ENCODE measurements around the gene CKAP2L. TPM values are rescaled to one million over a fixed set of nuclear protein-coding genes. Genes with fewer than 3 reads are reported as not detected.
A peak's percentile ranks its signal among the peaks of the same experiment; 100 is the strongest.

Gene CKAP2L
- total and polyA plus RNA-seq, 9 of the 15 experiments (the other 6 are each of a cell fraction or from before 2014, with no cell fraction given), result 10.4 to 21.9 (median 14.2) TPM

DNA sequence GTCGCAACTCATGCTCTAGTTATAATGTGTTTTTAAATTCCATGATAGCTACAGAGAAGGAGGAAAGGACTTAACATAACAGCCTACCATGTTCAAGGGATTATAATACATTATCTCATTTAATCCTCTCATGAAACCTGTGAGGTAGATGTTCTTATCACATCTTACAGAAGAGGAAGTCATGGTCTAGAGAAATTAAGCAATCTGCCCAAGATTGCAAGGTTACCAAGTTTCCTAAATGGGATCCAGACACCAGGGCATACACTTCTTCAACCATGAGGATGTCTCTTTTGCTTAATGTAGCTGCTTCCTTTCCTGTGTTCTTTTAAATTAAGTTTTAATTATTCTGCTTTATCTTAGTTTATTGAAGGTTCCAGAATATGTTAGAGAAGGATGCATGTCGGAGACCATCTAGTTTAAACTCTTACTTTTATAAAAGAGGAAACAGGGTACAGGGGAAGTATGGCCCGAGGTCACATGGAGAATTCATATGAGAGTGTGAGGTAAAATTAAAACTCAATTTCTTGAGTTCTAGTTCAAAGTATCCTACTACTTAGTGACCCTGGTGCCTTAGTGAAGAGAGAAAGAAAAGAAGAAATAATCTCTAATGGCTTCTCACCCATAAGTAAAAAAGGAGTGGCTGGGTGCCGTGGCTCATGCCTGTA is 23.5 kb upstream of the CKAP2L start:
- no peak overlapping the region for H3K4me3 ChIP-seq
- ChIA-PET POLR2A (interaction anchor here (0.6 to 1.0 kb wide), 3 partner anchors 9 to 142 kb away, joined by 3 read pairs; partner anchors contain the start of gene SLC20A1), CTCF (ENCODE audit: low intra/inter-chr PET ratio) (no interaction called here)
- FAIRE-seq (peak; percentile 54), DNase-seq (ENCODE audit: extremely low read depth in 1 of 4, low spot score in 3 of 4) (no peak), ATAC-seq (peak; percentile 8; the same call in 1 of the 3 replicates)
- H3K4me2 ChIP-seq (ENCODE audit: insufficient read depth, low read length), result no peak overlapping the region
- in situ Hi-C loops (cut with MboI), result no loop called here
- BruUV-seq (replicated peaks), result no TSS peak
- no peaks in the 10 kb centered on the region for H3K27me3 ChIP-seq (ENCODE audit: control insufficient read depth in 2 of 2, insufficient read depth in 2 of 2, low read length in 2 of 2)
- no peaks in the 10 kb centered on the region for H3K36me3 ChIP-seq (ENCODE audit: control insufficient read depth, insufficient read depth, low read length)
- H2AFZ ChIP-seq (ENCODE audit: low read depth, low read length), result no peak overlapping the region
- H3K4me1 ChIP-seq (replicated peaks in 1 of 2; ENCODE audit: control insufficient read depth in 2 of 2, insufficient read depth in 2 of 2, low read length in 2 of 2), result peaks cover 0 to 35% of the 10 kb centered on the region in 2 experiments; a peak in 4 of 5 replicates
- no peaks in the 10 kb centered on the region for H4K20me1 ChIP-seq (replicated peaks; ENCODE audit: control insufficient read depth, insufficient read depth, low read length)
- 46% methylated on average over 4 of the region's 4 CpGs for WGBS (ENCODE audit: insufficient coverage, low coverage, missing lambda C conversion rate)
- H3K27ac ChIP-seq (ENCODE audit: extremely low read depth, low read depth, low read length), result no peak overlapping the region
- H3K9ac ChIP-seq (ENCODE audit: insufficient read depth in 1 of 2, low read depth in 2 of 2, low read length in 2 of 2), result no peak overlapping the region
- H3K79me2 ChIP-seq (ENCODE audit: control insufficient read depth, insufficient read depth, low read length), result no peaks in the 10 kb centered on the region
- no peaks in the 10 kb centered on the region for H3K9me1 ChIP-seq (ENCODE audit: control insufficient read depth, insufficient read depth, low read length)
- H3K9me3 ChIP-seq (replicated peaks; ENCODE audit: control insufficient read depth, insufficient read depth, low read depth, low read length), result no peaks in the 10 kb centered on the region
- intact Hi-C loops (cut with micrococcal nuclease), result no loop called here
- TF ChIP-seq TOE1 (IDR thresholded peaks at IDR 0.05; ENCODE audit: borderline replicate concordance), result no peak
- no peak for TF ChIP-seq TOE1 (CRISPR knock-in tag; IDR thresholded peaks at IDR 0.05; ENCODE audit: borderline replicate concordance, low read depth)
- no peak for TF ChIP-seq PHF8 (IDR thresholded peaks at IDR 0.05; ENCODE audit: borderline replicate concordance, low read length)
- TF ChIP-seq SMARCE1 (IDR thresholded peaks at IDR 0.05), result peak; percentile 63; the same call in 1 of the 2 replicates
- TF ChIP-seq MBD1 (CRISPR knock-in tag; IDR thresholded peaks at IDR 0.05), result no peak
- TF ChIP-seq ZNF24 (IDR thresholded peaks at IDR 0.05), result no peak
- TF ChIP-seq NFRKB (IDR thresholded peaks at IDR 0.05; ENCODE audit: low read depth), result no peak
- no peak for TF ChIP-seq BHLHE40 (IDR thresholded peaks at IDR 0.05; ENCODE audit: low read length)
- TF ChIP-seq, protein P1, sequence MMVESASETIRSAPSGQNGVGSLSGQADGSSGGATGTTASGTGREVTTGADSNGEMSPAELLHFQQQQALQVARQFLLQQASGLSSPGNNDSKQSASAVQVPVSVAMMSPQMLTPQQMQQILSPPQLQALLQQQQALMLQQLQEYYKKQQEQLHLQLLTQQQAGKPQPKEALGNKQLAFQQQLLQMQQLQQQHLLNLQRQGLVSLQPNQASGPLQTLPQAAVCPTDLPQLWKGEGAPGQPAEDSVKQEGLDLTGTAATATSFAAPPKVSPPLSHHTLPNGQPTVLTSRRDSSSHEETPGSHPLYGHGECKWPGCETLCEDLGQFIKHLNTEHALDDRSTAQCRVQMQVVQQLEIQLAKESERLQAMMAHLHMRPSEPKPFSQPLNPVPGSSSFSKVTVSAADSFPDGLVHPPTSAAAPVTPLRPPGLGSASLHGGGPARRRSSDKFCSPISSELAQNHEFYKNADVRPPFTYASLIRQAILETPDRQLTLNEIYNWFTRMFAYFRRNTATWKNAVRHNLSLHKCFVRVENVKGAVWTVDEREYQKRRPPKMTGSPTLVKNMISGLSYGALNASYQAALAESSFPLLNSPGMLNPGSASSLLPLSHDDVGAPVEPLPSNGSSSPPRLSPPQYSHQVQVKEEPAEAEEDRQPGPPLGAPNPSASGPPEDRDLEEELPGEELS (CRISPR knock-in tag; IDR thresholded peaks at IDR 0.05; ENCODE audit: borderline replicate concordance), result no peak
- TF ChIP-seq ZBTB17 (CRISPR knock-in tag; IDR thresholded peaks at IDR 0.05), result no peak
- no peak for TF ChIP-seq HDAC2 (IDR thresholded peaks at IDR 0.05)
- TF ChIP-seq HNRNPH1 (optimal IDR thresholded peaks at IDR 0.05; ENCODE audit: low read depth, low read length), result no peak
- TF ChIP-seq RB1 (IDR thresholded peaks at IDR 0.05; ENCODE audit: low read depth), result no peak
- peak; percentile 92 for TF ChIP-seq CEBPB (tag; IDR thresholded peaks at IDR 0.05)
- peak; percentile 41; the same call in 1 of the 2 replicates for TF ChIP-seq EP300 (IDR thresholded peaks at IDR 0.05; ENCODE audit: low read length)
- TF ChIP-seq, protein P2, sequence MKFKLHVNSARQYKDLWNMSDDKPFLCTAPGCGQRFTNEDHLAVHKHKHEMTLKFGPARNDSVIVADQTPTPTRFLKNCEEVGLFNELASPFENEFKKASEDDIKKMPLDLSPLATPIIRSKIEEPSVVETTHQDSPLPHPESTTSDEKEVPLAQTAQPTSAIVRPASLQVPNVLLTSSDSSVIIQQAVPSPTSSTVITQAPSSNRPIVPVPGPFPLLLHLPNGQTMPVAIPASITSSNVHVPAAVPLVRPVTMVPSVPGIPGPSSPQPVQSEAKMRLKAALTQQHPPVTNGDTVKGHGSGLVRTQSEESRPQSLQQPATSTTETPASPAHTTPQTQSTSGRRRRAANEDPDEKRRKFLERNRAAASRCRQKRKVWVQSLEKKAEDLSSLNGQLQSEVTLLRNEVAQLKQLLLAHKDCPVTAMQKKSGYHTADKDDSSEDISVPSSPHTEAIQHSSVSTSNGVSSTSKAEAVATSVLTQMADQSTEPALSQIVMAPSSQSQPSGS (CRISPR knock-in tag; IDR thresholded peaks at IDR 0.05), result no peak
- TF ChIP-seq ARID1B (IDR thresholded peaks at IDR 0.05), result peak; percentile 62
- TF ChIP-seq PTBP1 (IDR thresholded peaks at IDR 0.05; ENCODE audit: low read depth, low read length), result no peak
